Mesenchymal stem cell (in vitro differentiated cells and primary cell): ENCODE measurements around the gene UAP1.

Source experiments
- DNase-seq: peaks from one replicate; pipeline ENCODE4 v3.0.0-alpha.2; 2013
- H2AFZ ChIP-seq: one replicate; pipeline ENCODE4 v1.6.1; 2013; ENCODE audit warnings: low read depth, mild to moderate bottlenecking, control low read depth, inconsistent platforms, low read length, moderate library complexity
- H2AK5ac ChIP-seq: 2 replicates; pipeline ENCODE4 v1.6.1; 2013; ENCODE audit warnings: low read length, moderate library complexity, mild to moderate bottlenecking, inconsistent platforms; ENCODE audit not compliant: severe bottlenecking
- H2BK120ac ChIP-seq: one replicate; pipeline ENCODE4 v1.6.1; 2013; ENCODE audit warnings: low read depth, mild to moderate bottlenecking, inconsistent platforms, low read length, moderate library complexity
- H2BK12ac ChIP-seq, 2 experiments: one replicate each; pipeline ENCODE4 v1.6.1; 2013; ENCODE audit warnings: inconsistent platforms in 2 of 2, low read length in 2 of 2, mild to moderate bottlenecking in 2 of 2, moderate library complexity in 2 of 2, control low read depth in 1 of 2
- H2BK15ac ChIP-seq: one replicate; pipeline ENCODE4 v1.6.1; 2013; ENCODE audit warnings: mild to moderate bottlenecking, low read depth, inconsistent platforms; ENCODE audit not compliant: poor library complexity, severe bottlenecking
- H2BK5ac ChIP-seq: 2 replicates; pipeline ENCODE4 v1.6.1; 2013; ENCODE audit warnings: low read depth, mild to moderate bottlenecking, low read length, control low read depth, inconsistent platforms; ENCODE audit not compliant: poor library complexity, severe bottlenecking
- H3K14ac ChIP-seq, 2 experiments: one replicate each; pipeline ENCODE4 v1.6.1; 2013; ENCODE audit warnings: inconsistent platforms in 2 of 2, low read length in 2 of 2, control low read depth in 1 of 2, mild to moderate bottlenecking in 1 of 2, moderate library complexity in 1 of 2
- H3K18ac ChIP-seq, 2 experiments: one replicate each; pipeline ENCODE4 v1.6.1; 2013; ENCODE audit warnings: inconsistent platforms in 2 of 2, low read length in 2 of 2, control low read depth in 1 of 2, low read depth in 1 of 2, mild to moderate bottlenecking in 1 of 2
- H3K23ac ChIP-seq, 2 experiments: one replicate each; pipeline ENCODE4 v1.6.1; 2013; ENCODE audit warnings: inconsistent platforms in 2 of 2, low read length in 2 of 2, mild to moderate bottlenecking in 2 of 2, moderate library complexity in 2 of 2, control low read depth in 1 of 2
- H3K27ac ChIP-seq: 2 replicates; pipeline ENCODE4 v1.5.1; 2013; ENCODE audit warnings: mild to moderate bottlenecking, moderate library complexity, low read length, control low read depth, inconsistent platforms; ENCODE audit not compliant: poor library complexity, severe bottlenecking
- H3K27me3 ChIP-seq, 2 experiments: 2 replicates each; pipeline versions ENCODE4 v1.6.1 to v1.7.0; 2013; ENCODE audit warnings: low read length in 2 of 2, mild to moderate bottlenecking in 2 of 2, moderate library complexity in 2 of 2, control low read depth in 1 of 2, inconsistent platforms in 1 of 2; ENCODE audit not compliant: control insufficient read depth in 1 of 2, insufficient read depth in 1 of 2
- H3K36me3 ChIP-seq, 2 experiments: 2 replicates each; pipeline versions ENCODE4 v1.6.1 to v1.7.0; 2013; ENCODE audit warnings: low read length in 2 of 2, control low read depth in 1 of 2, inconsistent platforms in 1 of 2, low read depth in 1 of 2, mild to moderate bottlenecking in 1 of 2; ENCODE audit not compliant: insufficient read depth in 2 of 2, control insufficient read depth in 1 of 2
- H3K4ac ChIP-seq, 2 experiments: one replicate each; pipeline ENCODE4 v1.6.1; 2013; ENCODE audit warnings: inconsistent platforms in 2 of 2, low read length in 2 of 2, mild to moderate bottlenecking in 2 of 2, moderate library complexity in 2 of 2, control low read depth in 1 of 2, low read depth in 1 of 2
- H3K4me1 ChIP-seq: 2 replicates; pipeline ENCODE4 v1.6.1; 2013; ENCODE audit warnings: low read depth, low read length, control low read depth; ENCODE audit not compliant: control insufficient read depth, insufficient read depth
- H3K4me2 ChIP-seq: 2 replicates; pipeline ENCODE4 v1.6.1; 2013; ENCODE audit warnings: low read length, mild to moderate bottlenecking, inconsistent platforms; ENCODE audit not compliant: poor library complexity, severe bottlenecking
- H3K4me3 ChIP-seq, 2 experiments: 2 replicates each; pipeline versions ENCODE4 v1.5.1 to v1.7.0; 2013; ENCODE audit warnings: low read length in 2 of 2, mild to moderate bottlenecking in 2 of 2, control low read depth in 1 of 2, low read depth in 1 of 2; ENCODE audit not compliant: insufficient read depth in 1 of 2
- H3K79me1 ChIP-seq: replicated peaks from 2 replicates; pipeline ENCODE4 v1.6.1; 2013; ENCODE audit warnings: mild to moderate bottlenecking, control low read depth, low read length, inconsistent platforms; ENCODE audit not compliant: poor library complexity, severe bottlenecking
- H3K9ac ChIP-seq: 2 replicates; pipeline ENCODE4 v1.7.0; 2013; ENCODE audit warnings: mild to moderate bottlenecking, low read length, moderate library complexity
- H3K9me3 ChIP-seq: 2 replicates; pipeline ENCODE4 v1.7.0; 2013; ENCODE audit warnings: mild to moderate bottlenecking, low read length; ENCODE audit not compliant: control insufficient read depth
- H4K8ac ChIP-seq: one replicate; pipeline ENCODE4 v1.6.1; 2013; ENCODE audit warnings: inconsistent platforms, mild to moderate bottlenecking, low read length, moderate library complexity
- H4K91ac ChIP-seq: one replicate; pipeline ENCODE4 v1.6.1; 2013; ENCODE audit warnings: mild to moderate bottlenecking, low read length, inconsistent platforms
- WGBS: methylation state at CpG from one replicate; pipeline ENCODE4 v1.1.7; 2013; ENCODE audit warnings: mixed read lengths; 5-methylcytosine and 5-hydroxymethylcytosine counted together

UAP1 gene

DNA sequence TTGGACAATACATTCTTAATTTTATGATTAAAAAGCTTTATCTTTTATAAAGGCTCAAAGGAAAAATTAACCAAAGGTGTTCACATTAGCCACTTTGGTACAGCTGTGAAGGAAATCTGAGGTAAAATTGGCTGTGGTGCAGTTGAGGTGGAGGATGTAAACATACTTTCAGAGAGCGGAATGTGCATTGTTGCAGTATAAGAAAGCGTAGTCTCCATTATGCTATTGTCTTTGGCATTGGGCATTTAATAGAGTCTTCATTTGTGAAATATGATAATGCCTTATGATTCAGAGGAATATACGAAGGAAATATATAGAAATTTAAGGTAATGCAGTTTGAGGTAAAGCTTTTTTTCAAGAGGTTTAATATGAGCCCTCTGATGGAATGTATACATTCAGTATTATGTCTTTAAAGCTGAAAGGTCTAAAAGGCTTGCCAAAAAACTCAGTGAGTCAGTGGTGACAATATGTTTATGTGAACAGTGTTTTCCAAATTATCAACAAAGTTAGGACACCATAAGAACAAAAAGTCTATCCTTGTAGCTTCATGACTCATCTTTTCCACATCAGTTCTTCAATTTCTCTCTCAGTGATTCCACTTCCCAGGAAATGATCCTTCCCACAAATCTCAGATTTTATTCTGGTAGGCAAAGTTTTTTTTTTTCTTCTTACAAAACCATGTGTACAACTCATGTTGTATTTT, 43.9 kb downstream of the UAP1 start:
- H3K9me3 ChIP-seq, result no peaks in the 10 kb centered on the region
- 57% methylated on average over 3 of the region's 3 CpGs for WGBS
- DNase-seq, result peak; percentile 96

DNA sequence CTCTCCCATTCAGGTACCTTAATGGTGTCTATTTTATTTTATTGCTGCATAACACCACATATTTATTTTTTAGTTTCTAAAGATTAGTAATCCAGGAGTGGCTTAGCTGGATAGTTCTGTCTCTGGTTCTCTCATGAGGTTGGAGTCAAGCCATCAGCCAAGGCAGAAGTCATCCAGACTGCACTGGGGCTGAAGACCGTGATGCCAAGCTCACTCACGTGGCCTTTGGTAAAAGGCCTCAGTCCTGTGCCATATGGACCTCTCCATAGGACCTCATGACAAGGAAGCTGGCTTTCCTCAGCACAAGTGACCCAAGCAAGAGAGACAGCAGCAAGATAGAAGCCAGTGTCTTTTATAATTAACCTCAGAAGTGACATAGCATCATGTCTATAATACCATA, 47.8 kb downstream of the UAP1 start:
- WGBS, result 100% methylated on average over 2 of the region's 2 CpGs
- no peak overlapping the region for H3K18ac ChIP-seq

More for the DNA sequence above, 43.9 kb downstream of the UAP1 start:
- Histone ChIP-seq H3K18ac (no peak overlapping the region), H3K23ac (no peak overlapping the region), H2BK120ac (no peak overlapping the region), H3K4me2 (no peak overlapping the region), H2BK15ac (no peak overlapping the region), H3K4ac (no peak overlapping the region), H3K79me1 (no peaks in the 10 kb centered on the region), H3K4me3 (no peak overlapping the region), H3K36me3 (peaks cover 3 to 53% of the 10 kb centered on the region in 2 experiments), H3K27me3 (no peaks in the 10 kb centered on the region), H2BK12ac (no peak overlapping the region), H2AK5ac (no peak overlapping the region), H3K9ac (peak overlapping the region; percentile 67), H3K14ac (no peak overlapping the region), H2AFZ (no peak overlapping the region), H3K27ac (no peak overlapping the region), H4K8ac (no peak overlapping the region), H4K91ac (no peak overlapping the region), H3K4me1 (no peaks in the 10 kb centered on the region), H2BK5ac (no peak overlapping the region)

DNA sequence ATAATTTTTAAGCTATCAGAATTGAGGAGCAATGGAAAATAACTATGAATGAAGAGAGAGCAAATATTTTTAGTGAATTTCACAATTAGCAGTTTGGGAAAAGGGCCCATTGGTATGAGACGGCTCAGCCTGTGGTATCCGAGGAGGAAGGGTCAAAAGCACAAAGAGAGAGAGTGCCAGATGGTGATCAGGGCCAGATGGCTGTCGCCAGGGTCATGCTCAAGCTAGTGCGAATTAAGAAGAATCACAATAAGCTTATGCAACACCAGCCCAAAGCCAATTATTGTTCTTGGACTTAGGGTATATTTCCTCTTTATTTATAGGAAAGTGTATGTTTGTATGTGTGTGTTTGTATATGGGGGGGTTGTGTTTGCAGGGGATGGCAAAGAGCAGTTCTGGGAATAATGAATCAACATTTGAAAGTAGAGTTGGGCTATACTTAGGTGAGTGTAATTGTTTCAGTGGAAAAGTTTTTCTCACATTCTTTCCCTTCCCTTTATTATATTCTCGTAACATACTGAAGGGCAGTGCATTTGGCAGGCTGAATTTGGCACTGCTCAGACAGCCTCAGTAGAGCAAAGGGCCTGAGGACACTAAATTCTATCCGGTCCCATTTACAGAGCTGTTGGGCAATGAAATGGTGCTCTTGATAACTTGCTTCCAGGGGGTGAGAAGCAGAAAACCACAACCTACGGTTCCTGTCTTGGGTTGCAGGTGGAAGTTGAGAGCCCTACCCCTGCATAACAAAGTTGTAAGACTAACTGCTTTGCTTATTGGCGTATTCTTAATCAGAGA, 51.3 kb downstream of the UAP1 start:
- Histone ChIP-seq H3K9me3 (peaks cover 16% of the 10 kb centered on the region), H3K4ac (no peak overlapping the region), H3K27ac (no peak overlapping the region), H3K4me3 (peak overlapping the region in 1 of 2 experiments; percentile 44), H2AK5ac (no peak overlapping the region), H2BK5ac (no peak overlapping the region), H3K36me3 (peaks cover 0 to 15% of the 10 kb centered on the region in 2 experiments), H2BK12ac (no peak overlapping the region), H2BK120ac (no peak overlapping the region), H3K18ac (peak overlapping the region in 1 of 2 experiments; percentile 63), H2BK15ac (no peak overlapping the region), H3K14ac (peak overlapping the region in 1 of 2 experiments; percentile 77), H3K79me1 (no peaks in the 10 kb centered on the region), H3K9ac (peak overlapping the region; percentile 82), H3K23ac (no peak overlapping the region), H3K4me2 (no peak overlapping the region), H3K27me3 (no peaks in the 10 kb centered on the region), H2AFZ (no peak overlapping the region), H4K91ac (no peak overlapping the region), H4K8ac (no peak overlapping the region), H3K4me1 (no peaks in the 10 kb centered on the region)
- DNase-seq, result no peak
- 79% methylated on average over 5 of the region's 8 CpGs for WGBS

More for the DNA sequence above, 47.8 kb downstream of the UAP1 start:
- H2AK5ac ChIP-seq, result no peak overlapping the region
- H3K4me1 ChIP-seq, result no peaks in the 10 kb centered on the region
- peaks cover 0 to 20% of the 10 kb centered on the region in 2 experiments for H3K36me3 ChIP-seq
- no peaks in the 10 kb centered on the region for H3K9me3 ChIP-seq
- H3K79me1 ChIP-seq, result no peaks in the 10 kb centered on the region
- no peak overlapping the region for H3K23ac ChIP-seq
- no peak overlapping the region for H4K8ac ChIP-seq
- no peak overlapping the region for H3K27ac ChIP-seq
- no peak for DNase-seq
- H3K4me2 ChIP-seq, result no peak overlapping the region
- H2BK5ac ChIP-seq, result no peak overlapping the region
- no peak overlapping the region for H2BK15ac ChIP-seq
- no peak overlapping the region for H4K91ac ChIP-seq
- H3K27me3 ChIP-seq, result no peaks in the 10 kb centered on the region
- H2BK12ac ChIP-seq, result no peak overlapping the region
- no peak overlapping the region for H3K4me3 ChIP-seq
- H2BK120ac ChIP-seq, result no peak overlapping the region
- no peak overlapping the region for H3K9ac ChIP-seq
- H3K4ac ChIP-seq, result no peak overlapping the region
- H2AFZ ChIP-seq, result no peak overlapping the region
- no peak overlapping the region for H3K14ac ChIP-seq

DNA sequence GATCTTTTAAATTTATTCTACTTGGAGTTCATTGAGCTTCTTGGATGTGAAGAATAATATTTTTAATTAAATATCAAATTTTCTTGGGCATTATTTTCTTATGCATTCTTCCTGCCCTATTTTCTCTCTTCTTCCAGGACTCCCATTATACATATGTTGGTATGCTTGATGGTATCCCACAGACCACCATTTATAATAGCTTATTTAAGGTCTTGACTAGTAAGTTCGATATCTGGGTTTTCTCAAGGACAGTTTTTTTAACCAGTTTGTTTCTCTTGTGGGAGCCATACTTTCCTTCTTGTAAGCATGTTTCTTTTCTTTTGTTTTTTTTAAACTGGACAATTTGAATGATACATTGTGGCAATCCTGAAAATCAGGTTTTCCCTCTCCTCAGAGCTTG, 55.3 kb downstream of the UAP1 start:
- Histone ChIP-seq H3K4ac (no peak overlapping the region), H4K91ac (no peak overlapping the region), H3K36me3 (peaks cover 0 to 6% of the 10 kb centered on the region in 2 experiments), H2BK5ac (no peak overlapping the region), H2BK12ac (no peak overlapping the region), H3K23ac (no peak overlapping the region), H2BK120ac (no peak overlapping the region), H3K18ac (no peak overlapping the region), H3K9me3 (peaks cover 18% of the 10 kb centered on the region), H3K27ac (no peak overlapping the region), H3K4me2 (no peak overlapping the region), H2BK15ac (no peak overlapping the region), H4K8ac (no peak overlapping the region), H2AFZ (no peak overlapping the region), H3K27me3 (no peaks in the 10 kb centered on the region), H3K14ac (no peak overlapping the region), H3K79me1 (no peaks in the 10 kb centered on the region), H3K9ac (no peak overlapping the region), H3K4me3 (peak overlapping the region in 1 of 2 experiments; percentile 27), H2AK5ac (no peak overlapping the region), H3K4me1 (no peaks in the 10 kb centered on the region)
- 80% methylated on average over 1 of the region's 1 CpG for WGBS
- no peak for DNase-seq
